Vagina (tissue), 2 donors: ENCODE data around the gene DOK6. TPM values are rescaled to one million over a fixed set of nuclear protein-coding genes. Genes with fewer than 3 reads are reported as not detected.
"Not testable (repeated sequence)": the region's sequence is repeated elsewhere in the genome, so short reads cannot be mapped to it uniquely, and the experiment has no call there.

Experiments used
- DNase-seq, 2 donors: peaks; one replicate each; pipeline ENCODE4 v3.0.0-alpha.2; 2017; ENCODE audit errors: extremely low spot score in 2 of 2
- H3K27ac ChIP-seq: fragments of 200-600 bp; sonication (generic); one replicate; pipeline ENCODE4 v1.5.1; 2019
- H3K27me3 ChIP-seq: fragments of 200-600 bp; sonication (generic); one replicate; pipeline ENCODE4 v1.5.1; 2019
- H3K36me3 ChIP-seq, 2 donors: fragments of 200-600 bp; sonication (generic); one replicate each; pipeline ENCODE4 v1.5.1; 2017 to 2019
- H3K4me1 ChIP-seq: fragments of 200-600 bp; sonication (generic); one replicate; pipeline ENCODE4 v1.5.1; 2019
- H3K4me3 ChIP-seq, 2 donors: fragments of 200-600 bp; sonication (generic); 1 replicate in 1 of 2; 2 replicates in 1 of 2; pipeline ENCODE4 v1.5.1; 2016 to 2019
- H3K9me3 ChIP-seq: fragments of 200-600 bp; sonication (generic); one replicate; pipeline ENCODE4 v1.5.1; 2019
- POLR2A ChIP-seq, 2 donors: fragments of 450-650 bp; IDR thresholded peaks; one replicate each; pipeline ENCODE4 v1.6.1; 2017; ENCODE audit warnings: antibody characterized with exemption in 2 of 2, mild to moderate bottlenecking in 2 of 2, moderate library complexity in 2 of 2
- POLR2AphosphoS5 ChIP-seq, 2 donors: sonication (generic); formaldehyde crosslinking; IDR thresholded peaks; one replicate each; pipeline ENCODE4 v1.9.0; 2017; ENCODE audit warnings: antibody characterized with exemption in 2 of 2, mild to moderate bottlenecking in 2 of 2, low read depth in 1 of 2; ENCODE audit not compliant: insufficient read depth in 1 of 2
- intact Hi-C: fragments of 100-400 bp; cut with DNase I; formaldehyde crosslinking; loops from one replicate; pipeline ENCODE4 v1.15.1; 2023
- total RNA-seq: library from RNA; depleted of rRNA; stranded (reverse); fragments of >200 nt; gene quantifications from one replicate; pipeline ENCODE4 v1.2.3, GENCODE V29; 2016
- TF ChIP-seq, protein P1 (sequence below), 3 experiments: fragments of 450-650 bp in 2 of 3; fragments of 200-600 bp in 1 of 3; sonication (generic) in 1 of 3; IDR thresholded peaks; one replicate each; pipeline ENCODE4 v1.5.1; 2017 to 2019; ENCODE audit warnings: antibody characterized with exemption in 3 of 3, mild to moderate bottlenecking in 2 of 3, moderate library complexity in 2 of 3

Gene DOK6
- total RNA-seq, 1 donor from 2014 or later = 1.2 TPM

DNA sequence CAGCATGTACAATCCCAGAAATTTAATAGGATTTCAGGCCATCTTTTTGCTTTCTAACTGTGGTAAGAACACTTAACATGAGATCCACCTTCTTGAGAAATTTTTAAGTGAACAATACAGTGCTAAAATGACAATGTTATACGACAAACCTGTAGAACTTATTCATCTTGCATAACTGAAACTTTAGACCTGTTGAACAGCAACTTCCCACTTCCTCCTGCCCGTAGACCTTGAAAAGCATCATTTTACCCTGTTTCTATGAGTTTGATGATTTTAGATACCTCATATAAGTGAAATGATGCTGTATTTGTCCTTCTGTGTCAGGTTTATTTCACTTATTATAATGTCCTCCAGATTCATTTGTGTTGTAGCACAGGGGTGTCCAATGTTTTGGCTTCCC is 418.8 kb downstream of the DOK6 start:
- Histone ChIP-seq H3K4me3 (no peak overlapping the region), H3K4me1 (no peaks in the 10 kb centered on the region), H3K27me3 (no peaks in the 10 kb centered on the region), H3K9me3 (no peaks in the 10 kb centered on the region), H3K36me3 (no peaks in the 10 kb centered on the region), H3K27ac (no peak overlapping the region)
- no peak for DNase-seq
- TF ChIP-seq, protein P1, sequence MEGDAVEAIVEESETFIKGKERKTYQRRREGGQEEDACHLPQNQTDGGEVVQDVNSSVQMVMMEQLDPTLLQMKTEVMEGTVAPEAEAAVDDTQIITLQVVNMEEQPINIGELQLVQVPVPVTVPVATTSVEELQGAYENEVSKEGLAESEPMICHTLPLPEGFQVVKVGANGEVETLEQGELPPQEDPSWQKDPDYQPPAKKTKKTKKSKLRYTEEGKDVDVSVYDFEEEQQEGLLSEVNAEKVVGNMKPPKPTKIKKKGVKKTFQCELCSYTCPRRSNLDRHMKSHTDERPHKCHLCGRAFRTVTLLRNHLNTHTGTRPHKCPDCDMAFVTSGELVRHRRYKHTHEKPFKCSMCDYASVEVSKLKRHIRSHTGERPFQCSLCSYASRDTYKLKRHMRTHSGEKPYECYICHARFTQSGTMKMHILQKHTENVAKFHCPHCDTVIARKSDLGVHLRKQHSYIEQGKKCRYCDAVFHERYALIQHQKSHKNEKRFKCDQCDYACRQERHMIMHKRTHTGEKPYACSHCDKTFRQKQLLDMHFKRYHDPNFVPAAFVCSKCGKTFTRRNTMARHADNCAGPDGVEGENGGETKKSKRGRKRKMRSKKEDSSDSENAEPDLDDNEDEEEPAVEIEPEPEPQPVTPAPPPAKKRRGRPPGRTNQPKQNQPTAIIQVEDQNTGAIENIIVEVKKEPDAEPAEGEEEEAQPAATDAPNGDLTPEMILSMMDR (IDR thresholded peaks at IDR 0.05) = no peak
- TF ChIP-seq POLR2A (IDR thresholded peaks at IDR 0.05) = no peak
- TF ChIP-seq POLR2AphosphoS5 (IDR thresholded peaks at IDR 0.05; ENCODE audit: insufficient read depth in 1 of 2, low read depth in 1 of 2) = no peak
- intact Hi-C loops = loop anchor here (5.0 kb wide), 1 partner anchor 1823 kb away; no protein-coding TSS in a partner anchor

DNA sequence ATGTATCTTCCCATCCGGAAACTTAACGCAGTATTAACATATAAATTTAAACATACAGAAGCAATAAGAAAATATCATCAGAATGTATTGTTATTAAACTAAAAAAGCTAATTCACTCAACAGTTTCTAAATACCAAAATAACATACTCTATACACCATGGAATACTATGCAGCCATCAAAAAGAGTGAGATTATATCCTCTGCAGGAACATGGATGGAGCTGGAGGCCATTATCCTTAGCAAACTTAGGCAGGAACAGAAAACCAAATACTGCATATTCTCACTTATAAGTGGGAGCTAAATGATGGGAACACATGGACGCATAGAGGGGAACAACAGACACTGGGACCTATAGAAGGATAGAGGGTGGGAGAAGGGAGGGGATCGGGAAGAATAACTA is 419.9 kb downstream of the DOK6 start:
- H3K27me3 ChIP-seq = no peaks in the 10 kb centered on the region
- H3K4me3 ChIP-seq = no peak overlapping the region
- no peak overlapping the region for H3K27ac ChIP-seq
- H3K4me1 ChIP-seq = no peaks in the 10 kb centered on the region
- intact Hi-C loops = no loop called here
- H3K36me3 ChIP-seq = no peaks in the 10 kb centered on the region
- no peak for DNase-seq
- H3K9me3 ChIP-seq = no peaks in the 10 kb centered on the region
- TF ChIP-seq POLR2AphosphoS5 (IDR thresholded peaks at IDR 0.05; ENCODE audit: insufficient read depth in 1 of 2, low read depth in 1 of 2) (no peak), POLR2A (IDR thresholded peaks at IDR 0.05) (no peak)
- TF ChIP-seq, protein P1 (IDR thresholded peaks at IDR 0.05) = no peak

- H3K9me3 ChIP-seq = no peaks in the 10 kb centered on the region
- TF ChIP-seq, protein P1 (IDR thresholded peaks at IDR 0.05) = no peak
- TF ChIP-seq POLR2A (IDR thresholded peaks at IDR 0.05) (no peak), POLR2AphosphoS5 (IDR thresholded peaks at IDR 0.05; ENCODE audit: insufficient read depth in 1 of 2, low read depth in 1 of 2) (no peak)
- H3K36me3 ChIP-seq = no peaks in the 10 kb centered on the region
- no peak overlapping the region for H3K27ac ChIP-seq
- H3K27me3 ChIP-seq = no peaks in the 10 kb centered on the region
- H3K4me3 ChIP-seq = no peak overlapping the region
- no peaks in the 10 kb centered on the region for H3K4me1 ChIP-seq
- DNase-seq = no peak
- intact Hi-C loops = no loop called here
Measured at GRCh38 chr18:69830189-69830588, 429.5 kb downstream of the DOK6 start.

DNA sequence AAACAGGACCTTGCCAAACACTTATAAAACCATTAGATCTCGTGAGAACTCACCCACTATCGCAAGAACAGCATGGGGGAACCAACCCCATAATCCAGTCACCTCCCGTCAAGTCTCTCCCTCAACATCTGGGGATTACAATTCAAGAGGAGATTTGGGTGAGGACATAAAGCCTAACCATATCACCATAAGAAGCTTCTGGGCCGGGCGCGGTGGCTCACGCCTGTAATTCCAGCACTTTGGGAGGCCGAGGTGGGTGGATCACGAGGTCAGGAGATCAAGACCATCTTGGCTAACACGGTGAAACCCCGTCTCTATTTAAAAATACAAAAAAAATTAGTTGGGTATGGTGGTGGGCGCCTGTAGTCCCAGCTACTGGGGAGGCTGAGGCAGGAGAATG is 434.3 kb downstream of the DOK6 start:
- DNase-seq, H3K27ac ChIP-seq, H3K4me3 ChIP-seq, H3K9me3 ChIP-seq, H3K4me1 ChIP-seq, H3K27me3 ChIP-seq, intact Hi-C loops, H3K36me3 ChIP-seq: not testable (repeated sequence)

DNA sequence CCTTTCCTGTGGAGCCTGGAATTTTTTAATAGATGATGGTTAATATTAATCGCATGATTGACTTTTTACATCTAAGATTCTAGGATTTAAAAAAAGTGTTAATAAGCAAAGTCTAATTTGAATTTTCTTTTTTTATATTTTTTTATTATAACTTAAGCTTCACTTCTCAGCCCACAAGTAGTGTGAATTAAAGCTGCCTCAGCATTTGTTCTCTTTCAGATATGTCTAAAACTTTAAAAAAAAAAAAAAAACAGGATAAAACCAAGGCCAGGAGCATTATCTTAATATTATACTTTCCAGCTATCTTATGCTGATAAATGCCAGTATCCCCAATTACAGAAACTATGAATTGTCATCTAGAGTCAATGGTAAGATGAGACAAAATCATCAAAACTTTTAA is 437.3 kb downstream of the DOK6 start:
- Histone ChIP-seq H3K4me1 (no peaks in the 10 kb centered on the region), H3K4me3 (no peak overlapping the region), H3K27ac (no peak overlapping the region), H3K36me3 (no peaks in the 10 kb centered on the region), H3K27me3 (no peaks in the 10 kb centered on the region), H3K9me3 (no peaks in the 10 kb centered on the region)
- TF ChIP-seq, protein P1 (IDR thresholded peaks at IDR 0.05) = no peak
- TF ChIP-seq POLR2A (IDR thresholded peaks at IDR 0.05) = no peak
- no peak for TF ChIP-seq POLR2AphosphoS5 (IDR thresholded peaks at IDR 0.05; ENCODE audit: insufficient read depth in 1 of 2, low read depth in 1 of 2)
- intact Hi-C loops = no loop called here
- DNase-seq = no peak
